Fibroblast of lung (primary cell): ENCODE data around the gene PCNT. TPM values are rescaled to one million over a fixed set of nuclear protein-coding genes. Genes with fewer than 3 reads are reported as not detected.
A peak's percentile ranks its signal among the peaks of the same experiment; 100 is the strongest.

Experiments
- DNase-seq, 2 donors: peaks; one replicate each; pipeline versions ENCODE4 v3.0.0 to v3.0.0-alpha.2; 2010; ENCODE audit warnings: low read depth in 2 of 2
- H2AFZ ChIP-seq: 2 replicates; pipeline ENCODE4 v1.5.1; 2012; ENCODE audit warnings: low read length, control low read depth, inconsistent platforms
- H3K27ac ChIP-seq: 2 replicates; pipeline ENCODE4 v1.5.1; 2011; ENCODE audit warnings: low read length, control low read depth; ENCODE audit not compliant: insufficient read depth
- H3K27me3 ChIP-seq: 2 replicates; pipeline ENCODE4 v1.5.1; 2011; ENCODE audit warnings: mild to moderate bottlenecking, low read length; ENCODE audit not compliant: control insufficient read depth, insufficient read depth
- H3K36me3 ChIP-seq: 2 replicates; pipeline ENCODE4 v1.5.1; 2011; ENCODE audit warnings: low read length; ENCODE audit not compliant: control insufficient read depth, insufficient read depth
- H3K4me1 ChIP-seq: 2 replicates; pipeline ENCODE4 v1.5.1; 2011; ENCODE audit warnings: low read length; ENCODE audit not compliant: control insufficient read depth, insufficient read depth; ENCODE audit errors: extremely low read depth
- H3K4me2 ChIP-seq: 2 replicates; pipeline ENCODE4 v1.5.1; 2011; ENCODE audit warnings: low read length, control low read depth; ENCODE audit not compliant: insufficient read depth; ENCODE audit errors: extremely low read depth
- H3K4me3 ChIP-seq, 4 experiments: fragments of 200-600 bp in 1 of 4; sonication (generic) in 1 of 4; replicated peaks in 1 of 4; 2 replicates each; pipeline ENCODE4 v1.5.1; 2011 to 2016; ENCODE audit warnings: low read length in 4 of 4, low read depth in 3 of 4, mild to moderate bottlenecking in 3 of 4, control low read depth in 2 of 4, inconsistent platforms in 1 of 4, mixed read lengths in 1 of 4; ENCODE audit not compliant: insufficient read depth in 1 of 4; ENCODE audit errors: control extremely low read depth in 1 of 4
- H3K79me2 ChIP-seq: 2 replicates; pipeline ENCODE4 v1.5.1; 2012; ENCODE audit warnings: mild to moderate bottlenecking, low read length, inconsistent platforms; ENCODE audit not compliant: control insufficient read depth, insufficient read depth
- H3K9ac ChIP-seq: 2 replicates; pipeline ENCODE4 v1.5.1; 2011; ENCODE audit warnings: mild to moderate bottlenecking, low read length, control low read depth; ENCODE audit not compliant: insufficient read depth
- H3K9me3 ChIP-seq: 2 replicates; pipeline ENCODE4 v1.5.1; 2012; ENCODE audit warnings: low read depth, low read length; ENCODE audit not compliant: control insufficient read depth, insufficient read depth
- H4K20me1 ChIP-seq: 2 replicates; pipeline ENCODE4 v1.5.1; 2011; ENCODE audit warnings: low read length; ENCODE audit not compliant: control insufficient read depth, insufficient read depth; ENCODE audit errors: extremely low read depth
- EZH2 ChIP-seq: IDR thresholded peaks from 2 replicates; pipeline ENCODE4 v1.5.1; 2012; ENCODE audit warnings: low read length, control low read depth, mild to moderate bottlenecking; ENCODE audit errors: missing control alignments
- polyA plus RNA-seq, 2 donors: library from polyadenylated mRNA; depleted of rRNA in 1 of 2; stranded (reverse) in 1 of 2; unstranded in 1 of 2; fragments of >200 nt; gene quantifications; 2 replicates each; pipeline ENCODE4 v1.2.1, GENCODE V29; 2011 to 2012; ENCODE audit warnings: missing spikeins in 1 of 2
- total RNA-seq: library from RNA; depleted of rRNA; stranded (reverse); fragments of >200 nt; gene quantifications from 2 replicates; pipeline ENCODE4 v1.2.1, GENCODE V29; 2014
- TF ChIP-seq, protein P1 (sequence below), 2 donors: IDR thresholded peaks in 1 of 2; conservative IDR thresholded peaks in 1 of 2; 1 replicate in 1 of 2; 2 replicates in 1 of 2; pipeline ENCODE4 v1.5.1; 2011 to 2012; ENCODE audit warnings: low read length in 2 of 2, control low read depth in 1 of 2, inconsistent platforms in 1 of 2, low read depth in 1 of 2, mild to moderate bottlenecking in 1 of 2

The PCNT gene
- total and polyA plus RNA-seq, 2 donors (not counting 1 experiment from before 2014, with no cell fraction given): 7.4 to 26.1 TPM

DNA sequence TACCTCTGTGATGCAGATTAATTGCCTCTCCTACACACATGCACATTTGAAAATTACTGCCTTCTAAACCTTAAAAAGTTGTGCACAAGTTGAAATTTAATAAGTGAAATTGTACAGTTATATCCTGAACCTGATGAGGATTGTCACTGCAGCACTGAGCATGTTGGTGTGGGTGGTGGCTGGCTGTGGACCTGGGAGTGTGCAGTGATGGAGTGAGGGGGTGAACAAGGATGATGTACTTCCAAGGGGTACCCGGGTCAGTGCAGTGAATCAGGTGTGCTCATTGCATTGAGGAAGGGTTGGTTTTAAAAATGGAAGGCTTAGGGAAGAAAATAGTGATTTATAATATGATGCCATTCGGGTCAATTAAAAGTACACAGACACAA is 158.9 kb downstream of the PCNT start:
- H3K79me2 ChIP-seq: peaks cover 5% of the 10 kb centered on the region
- no peak overlapping the region for H3K27ac ChIP-seq
- TF ChIP-seq, protein P1, sequence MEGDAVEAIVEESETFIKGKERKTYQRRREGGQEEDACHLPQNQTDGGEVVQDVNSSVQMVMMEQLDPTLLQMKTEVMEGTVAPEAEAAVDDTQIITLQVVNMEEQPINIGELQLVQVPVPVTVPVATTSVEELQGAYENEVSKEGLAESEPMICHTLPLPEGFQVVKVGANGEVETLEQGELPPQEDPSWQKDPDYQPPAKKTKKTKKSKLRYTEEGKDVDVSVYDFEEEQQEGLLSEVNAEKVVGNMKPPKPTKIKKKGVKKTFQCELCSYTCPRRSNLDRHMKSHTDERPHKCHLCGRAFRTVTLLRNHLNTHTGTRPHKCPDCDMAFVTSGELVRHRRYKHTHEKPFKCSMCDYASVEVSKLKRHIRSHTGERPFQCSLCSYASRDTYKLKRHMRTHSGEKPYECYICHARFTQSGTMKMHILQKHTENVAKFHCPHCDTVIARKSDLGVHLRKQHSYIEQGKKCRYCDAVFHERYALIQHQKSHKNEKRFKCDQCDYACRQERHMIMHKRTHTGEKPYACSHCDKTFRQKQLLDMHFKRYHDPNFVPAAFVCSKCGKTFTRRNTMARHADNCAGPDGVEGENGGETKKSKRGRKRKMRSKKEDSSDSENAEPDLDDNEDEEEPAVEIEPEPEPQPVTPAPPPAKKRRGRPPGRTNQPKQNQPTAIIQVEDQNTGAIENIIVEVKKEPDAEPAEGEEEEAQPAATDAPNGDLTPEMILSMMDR (conservative IDR thresholded peaks at IDR 0.05 in 1 of 2, IDR thresholded peaks at IDR 0.05 in 1 of 2; ENCODE audit: low read depth in 1 of 2, low read length in 2 of 2): no peak
- no peak for TF ChIP-seq EZH2
- no peak overlapping the region for H3K4me3 ChIP-seq
- H3K27me3 ChIP-seq: no peaks in the 10 kb centered on the region
- H3K36me3 ChIP-seq: peaks cover 1% of the 10 kb centered on the region
- no peak overlapping the region for H2AFZ ChIP-seq
- no peak for DNase-seq
- no peaks in the 10 kb centered on the region for H3K4me1 ChIP-seq
- H3K9me3 ChIP-seq: no peaks in the 10 kb centered on the region
- no peaks in the 10 kb centered on the region for H4K20me1 ChIP-seq
- H3K4me2 ChIP-seq: no peak overlapping the region
- H3K9ac ChIP-seq: no peak overlapping the region

DNA sequence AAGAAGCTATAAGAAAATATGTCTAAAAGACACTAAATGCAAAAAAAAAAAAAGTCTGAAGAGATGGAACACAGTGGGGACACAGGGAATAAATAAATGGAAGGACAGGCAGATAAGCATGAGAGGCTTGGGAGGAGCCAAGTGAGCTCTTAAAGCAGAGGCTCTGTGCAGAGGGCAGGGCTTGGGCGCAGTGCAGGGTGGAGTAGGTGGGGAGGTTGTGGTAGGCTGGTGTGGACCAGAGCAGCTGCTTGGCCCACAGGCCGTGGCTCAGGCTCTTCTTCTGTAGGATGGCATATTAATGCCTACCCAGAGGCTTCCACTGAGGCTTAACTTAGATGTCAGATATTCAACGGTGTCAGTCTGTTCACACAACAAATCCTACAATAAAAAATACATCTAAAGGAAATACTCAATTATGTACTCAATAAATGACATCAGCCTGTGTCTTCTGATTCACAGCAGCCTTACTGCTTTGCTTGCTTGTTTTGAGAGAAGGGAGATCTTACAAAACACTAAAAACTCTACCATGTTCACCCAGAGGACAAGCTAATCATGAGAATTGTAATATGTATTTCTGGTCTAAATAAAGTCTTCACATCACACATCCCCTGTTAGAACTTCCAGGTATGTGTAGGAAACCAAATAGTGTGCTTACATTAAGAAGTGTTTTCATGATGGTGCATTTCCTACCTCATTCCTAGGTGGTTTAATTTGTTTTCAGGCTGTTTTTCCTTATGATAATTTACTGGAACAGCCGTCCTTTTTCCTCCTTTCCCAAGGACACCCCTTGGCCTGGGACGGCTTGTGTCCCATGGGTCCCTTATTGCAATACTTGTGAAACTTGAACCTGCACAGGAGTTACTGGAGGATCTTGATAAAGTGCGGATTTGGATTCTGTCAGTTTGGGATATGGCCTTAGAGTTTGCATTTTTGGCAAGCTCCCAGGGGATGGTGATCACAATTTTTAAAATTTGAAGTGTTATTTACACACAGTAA is 159.6 kb downstream of the PCNT start:
- no peak for DNase-seq
- H4K20me1 ChIP-seq: no peaks in the 10 kb centered on the region
- H2AFZ ChIP-seq: no peak overlapping the region
- no peak overlapping the region for H3K27ac ChIP-seq
- no peak for TF ChIP-seq EZH2
- H3K4me3 ChIP-seq: no peak overlapping the region
- no peak overlapping the region for H3K4me2 ChIP-seq
- no peaks in the 10 kb centered on the region for H3K27me3 ChIP-seq
- peaks cover 1% of the 10 kb centered on the region for H3K36me3 ChIP-seq
- H3K4me1 ChIP-seq: no peaks in the 10 kb centered on the region
- peaks cover 5% of the 10 kb centered on the region for H3K79me2 ChIP-seq
- H3K9ac ChIP-seq: no peak overlapping the region
- H3K9me3 ChIP-seq: no peaks in the 10 kb centered on the region

DNA sequence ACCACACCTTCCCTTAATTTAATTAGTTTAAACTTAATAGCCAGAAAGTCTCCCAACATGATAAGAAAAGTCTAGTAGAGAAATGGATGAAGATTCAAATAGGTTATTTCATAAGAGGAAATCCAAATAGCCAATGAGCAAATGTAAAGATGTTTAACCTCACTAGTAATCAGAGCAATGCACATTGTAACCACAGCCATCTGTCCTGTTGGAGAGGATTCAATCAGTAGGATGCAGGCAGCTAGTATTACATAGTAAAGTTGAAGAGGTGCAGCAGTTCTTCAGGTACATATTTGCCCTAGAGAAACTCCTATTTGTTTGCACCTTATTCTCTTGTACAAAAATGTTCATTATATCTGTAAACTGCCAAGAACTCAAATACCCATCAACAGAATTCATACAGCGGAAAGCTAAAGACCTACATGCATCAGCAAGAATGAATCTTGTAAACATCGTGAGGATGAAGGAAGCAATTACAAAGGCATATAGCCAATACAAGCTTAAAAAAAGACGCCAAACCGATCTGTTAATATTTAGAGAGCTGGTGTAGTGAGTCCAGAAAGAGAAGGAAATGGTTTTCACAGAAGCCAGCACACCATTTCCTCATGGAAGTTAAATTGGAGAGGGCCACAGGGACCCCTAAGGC is 162.6 kb downstream of the PCNT start:
- Histone ChIP-seq H4K20me1 (peaks cover 1% of the 10 kb centered on the region), H3K27ac (no peak overlapping the region), H3K79me2 (peaks cover 3% of the 10 kb centered on the region), H3K27me3 (no peaks in the 10 kb centered on the region), H3K4me1 (no peaks in the 10 kb centered on the region), H2AFZ (no peak overlapping the region), H3K9me3 (no peaks in the 10 kb centered on the region), H3K9ac (no peak overlapping the region), H3K4me2 (no peak overlapping the region), H3K4me3 (no peak overlapping the region), H3K36me3 (peaks cover 5% of the 10 kb centered on the region)
- TF ChIP-seq, protein P1 (conservative IDR thresholded peaks at IDR 0.05 in 1 of 2, IDR thresholded peaks at IDR 0.05 in 1 of 2; ENCODE audit: low read depth in 1 of 2, low read length in 2 of 2): no peak
- no peak for TF ChIP-seq EZH2
- DNase-seq: peak in 1 of 2 donors; percentile 42
